NCI-H510A treated with DMSO at 0.1 percent for 48 hours (cell line): Measurements from ENCODE around the gene POU2F3.

ENCODE experiments used
- DNase-seq: peaks from one replicate; lab custom pipeline; 2025; lab: John Stamatoyannopoulos, UW

Gene POU2F3

GRCh38 chr11:120318906-120319305 is 79.0 kb downstream of the POU2F3 start:
- DNase-seq, result no peak

- peak; percentile 74 for DNase-seq
Measured at GRCh38 chr11:120324932-120325810, 85.2 kb downstream of the POU2F3 start, which contains the start of gene TLCD5. TSS of gene TLCD5 (plus strand) at chr11:120325299. CDS start at chr11:120327442, 2,143 bp downstream.

GRCh38 chr11:120326228-120326627 is 86.3 kb downstream of the POU2F3 start:
- no peak for DNase-seq

- DNase-seq, result no peak
Measured at GRCh38 chr11:120326845-120327281, 86.9 kb downstream of the POU2F3 start.

- no peak for DNase-seq
Measured at GRCh38 chr11:120327311-120327710, 87.4 kb downstream of the POU2F3 start.

GRCh38 chr11:120329556-120329955 is 89.6 kb downstream of the POU2F3 start:
- no peak for DNase-seq

GRCh38 chr11:120330045-120330444 is 90.1 kb downstream of the POU2F3 start:
- DNase-seq, result no peak

GRCh38 chr11:120331301-120331996 is 91.5 kb downstream of the POU2F3 start:
- DNase-seq, result no peak

GRCh38 chr11:120332822-120333716 is 93.1 kb downstream of the POU2F3 start:
- DNase-seq, result no peak

- DNase-seq, result no peak
Measured at GRCh38 chr11:120333801-120334200, 93.9 kb downstream of the POU2F3 start.

GRCh38 chr11:120334332-120334731 is 94.4 kb downstream of the POU2F3 start:
- DNase-seq, result no peak

GRCh38 chr11:120334894-120335462 is 95.0 kb downstream of the POU2F3 start:
- DNase-seq, result peak; percentile 87

GRCh38 chr11:120335556-120335907 is 95.6 kb downstream of the POU2F3 start:
- peak; percentile 71 for DNase-seq

GRCh38 chr11:120335908-120336640 is 96.1 kb downstream of the POU2F3 start, which contains the start of gene ARHGEF12:
TSS of gene ARHGEF12 (plus strand) at chr11:120336413. CDS start at chr11:120337244, 831 bp downstream.
- DNase-seq, result peak; percentile 91

GRCh38 chr11:120336641-120337354 is 96.9 kb downstream of the POU2F3 start:
- peak; percentile 44 for DNase-seq

- peak; percentile 38 for DNase-seq
Measured at GRCh38 chr11:120337355-120338106, 97.6 kb downstream of the POU2F3 start.

- no peak for DNase-seq
Measured at GRCh38 chr11:120338107-120338933, 98.4 kb downstream of the POU2F3 start.

- no peak for DNase-seq
Measured at GRCh38 chr11:120339394-120339890, 99.5 kb downstream of the POU2F3 start.
